Fibroblast of villous mesenchyme (primary cell): ENCODE data around the gene SMYD2. TPM values are rescaled to one million over a fixed set of nuclear protein-coding genes. Genes with fewer than 3 reads are reported as not detected.
A peak's percentile ranks its signal among the peaks of the same experiment; 100 is the strongest.

ENCODE experiments used
- DNase-seq: peaks from one replicate; pipeline ENCODE4 v3.0.0-alpha.2; 2010; ENCODE audit warnings: low read depth
- H3K4me3 ChIP-seq: 2 replicates; pipeline ENCODE4 v1.5.1; 2011; ENCODE audit warnings: low read depth, mild to moderate bottlenecking, low read length
- CTCF ChIP-seq: IDR thresholded peaks from 2 replicates; pipeline ENCODE4 v1.5.1; 2012; ENCODE audit warnings: low read depth, mild to moderate bottlenecking, low read length; ENCODE audit not compliant: insufficient read depth
- total RNA-seq: library from RNA; depleted of rRNA; stranded (reverse); fragments of >200 nt; gene quantifications from 2 replicates; pipeline ENCODE4 v1.2.3, GENCODE V29; 2012

SMYD2 gene
- total RNA-seq, 1 donor = 48.8 TPM

- DNase-seq = no peak
- H3K4me3 ChIP-seq = no peak overlapping the region
- no peak for TF ChIP-seq CTCF
Observed at GRCh38 chr1:214370615-214371014, 89.7 kb downstream of the SMYD2 start.

GRCh38 chr1:214372092-214372491 is 91.1 kb downstream of the SMYD2 start:
- no peak overlapping the region for H3K4me3 ChIP-seq
- no peak for TF ChIP-seq CTCF
- no peak for DNase-seq

- no peak for DNase-seq
- no peak overlapping the region for H3K4me3 ChIP-seq
- no peak for TF ChIP-seq CTCF
Observed at GRCh38 chr1:214377485-214377884, 96.5 kb downstream of the SMYD2 start.

GRCh38 chr1:214377886-214378285 is 96.9 kb downstream of the SMYD2 start:
- DNase-seq = peak; percentile 74
- no peak for TF ChIP-seq CTCF
- no peak overlapping the region for H3K4me3 ChIP-seq

- no peak for DNase-seq
- H3K4me3 ChIP-seq = no peak overlapping the region
- no peak for TF ChIP-seq CTCF
Observed at GRCh38 chr1:214378492-214378891, 97.5 kb downstream of the SMYD2 start.

- DNase-seq = no peak
- no peak for TF ChIP-seq CTCF
- H3K4me3 ChIP-seq = no peak overlapping the region
Observed at GRCh38 chr1:214379236-214379970, 98.4 kb downstream of the SMYD2 start.

- H3K4me3 ChIP-seq = no peak overlapping the region
- no peak for TF ChIP-seq CTCF
- no peak for DNase-seq
Observed at GRCh38 chr1:214380396-214380795, 99.4 kb downstream of the SMYD2 start.
